ENCODE measurements around the gene PROSER2.

The PROSER2 gene

DNA sequence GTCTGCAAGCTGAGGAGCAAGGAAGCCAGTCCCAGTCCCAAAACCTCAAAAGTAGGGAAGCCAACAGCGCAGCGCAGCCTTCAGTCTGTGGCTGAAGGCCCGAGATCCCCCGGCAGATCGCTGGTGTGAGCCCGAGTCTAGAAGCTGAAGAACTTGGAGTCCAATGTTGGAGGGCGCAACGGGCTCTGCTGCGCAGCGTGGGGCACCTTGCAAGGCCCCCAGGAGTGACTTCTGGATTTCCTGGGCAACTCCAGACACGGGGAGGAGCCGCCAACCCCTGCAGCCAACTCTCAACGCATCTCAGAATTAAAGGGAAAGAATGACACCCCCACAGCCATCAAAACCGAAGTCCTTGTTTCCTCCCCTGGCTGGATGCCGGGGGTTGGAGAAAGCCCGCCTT is 18.8 kb upstream of the PROSER2 start:
- DNase-seq (ENCODE audit: low read depth, low spot score), result no peak

DNA sequence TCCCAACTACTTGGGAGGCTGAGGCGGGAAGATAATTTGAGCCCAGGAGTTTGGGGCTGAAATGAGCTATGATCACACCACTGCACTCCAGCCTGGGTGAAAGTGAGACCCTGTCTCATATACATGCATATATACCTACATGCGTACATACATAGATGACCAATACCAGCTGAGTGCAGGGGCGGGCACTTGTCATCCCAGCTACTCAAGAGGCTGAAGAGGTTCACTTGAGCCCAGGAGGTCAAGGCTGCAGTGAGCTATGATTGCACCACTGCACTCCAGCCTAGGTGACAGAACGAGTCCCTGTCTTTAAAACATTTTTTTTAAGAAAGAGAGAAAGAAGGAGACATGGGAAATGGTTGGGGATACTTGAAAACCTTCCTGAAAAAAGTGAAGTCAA is 17.4 kb upstream of the PROSER2 start:
- DNase-seq (ENCODE audit: low read depth, low spot score), result no peak

DNA sequence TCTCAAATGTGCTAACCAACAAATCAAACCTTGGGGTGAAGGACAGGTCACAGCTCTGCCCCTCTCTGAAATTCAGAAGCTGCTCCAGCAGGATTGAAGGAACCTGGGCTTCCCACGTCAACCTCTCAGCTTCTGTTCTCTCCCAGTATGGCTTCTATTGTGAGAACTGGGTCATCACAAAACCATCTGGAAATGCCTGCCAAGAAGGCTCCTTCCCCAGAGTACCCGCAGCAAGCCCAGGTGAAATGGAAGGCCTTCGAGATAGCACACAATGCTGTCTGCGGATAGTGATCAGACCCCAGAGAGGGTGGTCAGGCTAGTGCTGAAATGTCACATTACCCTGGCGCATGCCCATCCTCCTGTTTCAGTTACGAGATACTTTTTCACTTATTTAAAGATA is 16.4 kb upstream of the PROSER2 start:
- no peak for DNase-seq (ENCODE audit: low read depth, low spot score)

DNA sequence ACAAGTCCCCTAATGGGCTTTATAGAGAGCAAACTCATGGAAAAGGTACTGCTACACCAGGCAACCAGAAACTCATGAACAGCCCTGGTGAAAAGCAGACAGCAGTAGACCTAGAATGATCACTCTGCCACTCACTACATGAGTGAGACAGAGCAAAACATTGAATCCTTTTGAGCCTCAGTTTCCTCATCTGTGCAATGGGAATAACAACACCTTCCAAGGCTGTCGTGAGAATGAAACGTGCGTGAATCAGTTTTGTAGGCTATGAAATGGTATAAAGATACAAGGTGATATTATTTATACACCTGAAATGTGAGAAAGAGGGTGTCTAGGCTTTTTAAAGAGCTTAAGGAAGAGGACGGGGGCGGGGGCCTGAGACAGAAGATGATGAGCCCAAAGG is 14.3 kb upstream of the PROSER2 start:
- no peak for DNase-seq (ENCODE audit: low read depth, low spot score)

DNA sequence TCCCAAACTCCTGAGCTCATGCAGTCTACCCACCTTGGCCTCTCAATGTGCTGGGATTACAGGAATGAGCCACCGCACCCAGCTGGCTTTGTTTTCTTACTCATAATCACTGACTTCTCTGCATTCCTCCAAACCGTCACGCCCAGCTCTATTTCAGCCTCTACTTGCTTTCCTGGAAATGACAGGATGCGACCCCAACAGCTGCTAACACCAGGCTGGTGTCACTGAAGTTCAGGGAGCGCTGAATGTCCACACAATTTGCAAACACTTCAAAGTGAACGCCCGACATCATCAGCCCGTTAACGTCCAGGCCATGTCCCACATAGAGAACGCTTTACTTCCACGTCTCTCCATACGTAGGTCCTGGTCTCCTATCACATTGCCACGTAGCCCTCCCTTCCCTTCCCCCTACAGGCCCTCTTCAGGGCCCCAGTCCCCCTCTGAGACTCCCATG is 12.8 kb upstream of the PROSER2 start:
- peak; percentile 53 for DNase-seq (ENCODE audit: low read depth, low spot score)

DNA sequence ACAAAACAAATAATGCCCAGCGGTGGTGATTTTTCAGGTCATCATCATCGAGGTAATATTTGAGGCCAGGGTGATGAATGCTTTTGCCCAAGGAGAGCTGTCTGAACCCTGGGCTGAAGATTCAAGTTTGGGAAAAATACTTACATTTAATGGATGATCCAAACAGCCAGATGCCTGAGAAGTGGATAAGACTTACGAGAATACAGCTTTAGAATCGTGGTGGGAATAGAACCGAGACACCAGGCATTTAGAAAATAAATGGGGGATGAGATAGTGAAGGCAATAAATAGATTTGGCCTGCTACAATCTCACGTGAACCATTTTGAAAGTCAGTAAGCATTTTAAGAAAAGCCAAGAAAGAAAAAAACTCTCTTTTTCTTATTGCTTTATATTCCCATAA is 12.2 kb upstream of the PROSER2 start:
- DNase-seq (ENCODE audit: low read depth, low spot score), result no peak

DNA sequence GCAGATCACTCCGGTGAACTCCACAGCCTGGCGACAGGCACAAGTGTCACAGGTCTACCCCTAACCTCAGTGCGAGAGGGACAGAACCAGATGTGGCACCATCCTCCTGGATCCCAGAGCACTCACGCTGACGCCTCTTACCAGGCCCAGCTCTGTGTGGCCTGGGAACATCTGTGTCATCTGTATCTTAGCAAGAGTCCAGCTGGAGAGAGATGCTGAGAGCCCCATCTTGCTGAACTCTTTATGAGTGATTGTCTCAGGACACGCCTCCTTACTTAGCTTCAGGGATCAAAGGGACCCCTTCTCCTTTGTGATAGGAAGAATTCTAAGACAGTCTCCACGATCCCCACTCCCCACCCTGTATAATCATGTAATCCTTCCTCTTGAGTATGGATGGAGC is 10.0 kb upstream of the PROSER2 start:
- DNase-seq (ENCODE audit: low read depth, low spot score), result no peak

DNA sequence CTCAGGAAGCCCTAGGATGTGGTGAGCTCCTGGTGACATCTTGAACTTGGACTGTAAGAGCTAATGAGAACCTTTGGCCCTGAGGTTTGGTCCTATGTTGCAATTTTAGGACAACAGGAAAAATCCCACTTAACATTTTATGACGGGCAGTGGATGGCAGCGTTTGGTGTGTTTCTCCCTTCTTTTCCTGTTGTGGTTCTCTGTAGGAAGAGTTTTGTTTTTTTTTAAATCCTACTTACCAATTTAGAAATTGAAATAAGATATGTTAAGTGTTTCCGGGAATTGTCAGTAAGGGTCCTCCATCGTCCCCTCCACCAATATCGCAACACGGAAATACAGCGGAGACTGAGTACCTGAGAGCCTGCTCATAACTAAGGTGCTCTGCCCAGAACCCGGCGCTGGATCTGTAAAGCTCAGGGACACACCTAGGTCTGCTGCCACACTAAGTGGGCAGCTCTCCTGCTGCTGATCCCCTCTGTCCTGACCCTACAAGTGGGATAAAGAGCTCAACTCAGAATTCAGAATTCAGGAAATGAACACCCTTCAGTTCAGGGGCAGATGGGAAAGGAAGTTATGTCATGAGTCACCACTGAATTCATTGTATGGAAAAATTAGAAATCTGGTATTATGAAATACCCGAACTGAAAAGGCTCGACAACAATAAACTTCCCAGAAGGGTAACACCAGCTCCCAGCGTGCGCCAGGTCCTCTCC is 9.1 kb upstream of the PROSER2 start:
- no peak for DNase-seq (ENCODE audit: low read depth, low spot score)

DNA sequence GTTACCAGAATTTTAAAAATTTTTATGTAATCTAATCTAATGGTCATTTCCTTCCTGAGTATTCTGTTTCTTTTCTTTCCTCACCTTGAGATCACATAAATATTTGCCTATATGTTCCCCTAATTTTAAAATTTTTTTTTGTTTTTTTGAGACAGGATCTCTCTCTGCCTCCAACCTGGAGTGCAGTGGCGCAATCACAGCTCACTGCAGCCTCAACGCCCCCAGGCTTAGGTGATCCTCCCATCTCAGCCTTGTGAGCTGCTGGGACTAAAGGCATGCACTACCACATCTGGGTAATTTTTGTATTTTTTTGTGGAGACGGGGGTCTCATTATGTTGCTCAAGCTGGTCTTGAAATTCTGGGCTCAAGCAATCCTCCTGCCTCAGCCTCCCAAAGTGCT is 4.1 kb upstream of the PROSER2 start:
- no peak for DNase-seq (ENCODE audit: low read depth, low spot score)

DNA sequence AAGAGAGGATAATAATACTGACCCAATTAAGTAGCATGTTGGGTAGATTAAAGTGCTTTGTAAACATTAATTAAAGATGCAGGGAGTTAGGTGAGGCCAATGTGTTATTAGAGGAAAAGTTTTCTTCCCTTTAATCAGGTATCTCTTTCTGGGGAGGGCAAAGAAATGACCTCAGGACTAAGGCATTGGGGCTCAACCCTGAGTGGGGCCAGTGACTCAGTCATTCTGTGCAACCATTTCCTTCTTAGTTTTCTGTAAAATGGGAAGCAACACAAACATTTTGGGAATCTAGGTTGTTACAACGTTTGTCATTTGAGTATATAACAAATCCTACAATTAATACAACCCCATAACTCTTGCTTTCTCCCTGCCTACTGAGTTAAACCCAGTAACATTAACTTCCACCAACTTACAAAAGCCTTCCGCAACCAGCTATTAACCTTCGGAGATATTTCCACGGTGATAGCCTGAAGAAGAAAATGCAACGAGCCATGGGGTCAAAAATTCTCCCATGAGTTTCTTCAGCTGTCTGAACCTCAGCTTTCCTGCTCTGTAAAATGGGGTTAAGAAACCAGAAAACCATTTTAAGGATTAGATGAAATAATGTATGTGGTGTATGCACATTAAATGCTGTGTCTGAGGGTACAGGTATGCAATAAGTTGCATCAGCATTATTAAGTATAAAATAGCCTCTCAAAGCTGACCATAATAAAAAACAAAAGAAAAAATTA is 965 bp upstream of the PROSER2 start:
- DNase-seq (ENCODE audit: low read depth, low spot score), result no peak

DNA sequence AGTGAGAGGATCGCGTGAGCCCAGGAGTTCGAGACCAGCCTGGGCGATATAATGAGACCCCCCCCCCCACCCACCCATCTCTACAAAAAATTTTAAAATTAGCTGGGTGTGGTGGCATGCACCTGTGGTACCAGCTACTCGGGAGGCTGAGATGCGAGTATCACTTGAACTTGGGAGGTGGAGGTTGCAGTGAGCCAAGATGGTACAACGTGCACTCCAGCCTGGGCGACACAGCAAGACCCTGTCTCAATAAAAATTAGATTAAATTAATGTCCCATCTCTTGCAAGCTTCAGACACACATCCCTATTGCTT is 391 bp upstream of the PROSER2 start:
- DNase-seq (ENCODE audit: low read depth, low spot score), result no peak

DNA sequence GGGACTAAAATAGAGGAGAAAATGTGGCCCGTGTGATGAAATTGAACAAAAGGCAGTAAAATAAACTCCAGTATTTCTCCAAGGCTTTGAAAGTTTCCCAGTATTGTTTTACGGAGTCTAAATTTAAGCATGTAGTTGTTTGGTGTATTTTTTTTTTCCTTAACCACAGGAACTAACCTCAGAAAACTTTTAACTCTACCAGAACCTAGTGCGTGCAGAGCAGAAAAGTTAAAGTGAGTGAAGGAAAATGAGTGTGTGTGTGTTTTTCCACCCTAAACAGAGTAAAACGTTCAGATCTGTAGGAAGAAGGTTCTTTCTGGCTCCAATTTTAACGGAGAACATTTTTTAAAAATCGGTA is 812 bp downstream of the PROSER2 start:
- DNase-seq (ENCODE audit: low read depth, low spot score), result no peak

DNA sequence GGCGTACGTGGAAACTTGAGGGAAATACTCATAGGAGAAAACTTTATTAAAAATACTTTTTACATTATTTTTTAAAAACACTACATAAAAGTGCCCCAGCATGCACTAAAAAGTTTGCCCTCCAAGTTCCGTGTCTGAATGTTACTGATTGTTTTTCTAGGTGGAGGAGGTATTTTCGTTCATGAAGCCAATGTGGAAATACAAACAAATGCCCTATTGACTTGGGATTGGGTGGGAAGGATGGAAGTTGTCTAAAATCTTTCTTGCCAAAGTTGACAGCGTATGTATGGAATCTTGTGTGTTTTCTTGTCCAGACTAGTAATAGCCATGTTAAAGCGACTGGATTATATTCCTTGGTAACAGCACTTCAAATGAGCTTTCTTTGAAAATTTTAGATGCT is 1.2 kb downstream of the PROSER2 start:
- no peak for DNase-seq (ENCODE audit: low read depth, low spot score)

DNA sequence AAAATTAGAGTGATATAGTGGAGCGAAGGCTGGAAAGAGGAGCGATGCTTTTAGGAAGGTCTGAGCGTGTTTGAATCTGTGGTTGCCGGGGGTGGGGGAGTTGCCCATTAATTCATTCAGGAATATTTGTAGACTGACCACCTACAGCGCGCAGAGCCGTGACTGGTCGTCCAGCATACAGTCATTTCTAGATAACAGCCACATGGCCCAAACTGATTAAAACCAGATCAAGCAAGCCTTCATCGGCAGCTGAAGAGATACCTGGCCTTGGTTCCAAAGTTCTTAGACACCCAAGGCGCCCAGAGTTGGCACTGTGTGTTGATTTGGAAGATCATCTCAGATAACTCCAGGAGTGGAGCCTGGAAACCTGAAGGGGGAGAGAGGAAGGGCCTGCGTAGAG is 1.7 kb downstream of the PROSER2 start:
- no peak for DNase-seq (ENCODE audit: low read depth, low spot score)

DNA sequence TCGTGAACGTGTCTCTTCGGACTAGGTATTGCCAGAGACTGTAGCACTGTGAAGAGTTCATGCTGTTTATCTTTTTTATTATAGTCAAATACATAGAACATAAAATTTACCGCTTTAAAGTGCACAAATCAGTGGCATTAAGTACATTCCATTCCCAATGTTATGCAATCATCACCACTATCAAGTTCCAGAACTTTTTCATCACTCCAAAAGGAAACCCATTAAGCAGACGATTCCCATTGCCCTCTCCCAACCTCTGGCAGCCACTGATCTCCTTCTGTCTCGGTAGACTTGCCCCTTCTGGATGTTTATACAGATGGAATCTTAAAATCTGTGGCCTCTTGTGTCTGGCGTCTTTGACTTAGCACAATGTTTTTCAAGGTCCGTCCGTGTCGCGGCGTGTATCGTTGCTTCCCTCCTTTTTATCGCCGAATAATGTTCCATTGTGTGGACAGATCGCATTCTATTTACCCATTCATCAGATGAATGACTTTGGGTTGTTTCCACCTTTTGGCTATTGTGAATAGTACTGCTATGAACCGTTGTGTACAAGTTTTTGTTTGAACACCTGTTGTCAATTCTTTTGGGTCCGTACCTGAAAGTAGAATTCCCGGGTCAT is 2.7 kb downstream of the PROSER2 start:
- no peak for DNase-seq (ENCODE audit: low read depth, low spot score)

DNA sequence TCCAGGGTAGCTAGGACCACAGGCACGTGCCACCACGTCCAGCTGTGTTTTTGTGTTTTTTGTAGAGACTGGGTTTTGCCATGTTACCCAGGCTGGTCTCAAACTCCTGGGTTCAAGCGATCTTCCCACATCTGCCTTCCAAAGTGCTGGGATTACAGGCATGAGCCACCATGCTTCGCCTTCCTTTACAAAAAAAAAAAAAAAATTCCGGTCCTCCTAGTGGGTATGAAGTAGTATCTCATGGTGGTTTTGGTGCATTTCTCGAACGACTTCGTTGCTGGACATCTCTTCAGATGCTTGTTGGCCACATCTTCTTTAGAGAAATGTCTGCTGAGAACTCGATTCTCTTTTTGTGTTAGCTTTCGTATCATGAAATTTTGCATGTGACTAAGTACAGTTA is 3.9 kb downstream of the PROSER2 start:
- no peak for DNase-seq (ENCODE audit: low read depth, low spot score)

DNA sequence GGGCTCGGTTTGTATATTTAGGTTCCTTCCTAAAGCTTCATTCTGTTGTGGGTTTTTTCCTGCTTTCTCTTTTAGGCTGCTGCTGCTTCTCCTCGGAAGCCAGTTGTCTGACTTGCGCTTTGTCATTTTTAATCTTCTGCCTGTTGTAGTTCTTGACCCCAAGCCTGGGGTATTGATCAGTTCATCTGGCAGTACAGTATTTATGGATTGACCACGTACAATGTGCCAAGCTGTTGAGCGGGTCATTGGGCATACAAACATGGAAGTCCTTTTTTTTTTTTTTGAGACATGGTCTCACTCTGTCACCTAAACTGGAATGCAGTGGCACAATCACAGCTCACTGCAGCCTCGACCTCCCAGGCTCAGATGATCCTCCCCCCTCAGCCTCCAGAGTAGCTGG is 4.3 kb downstream of the PROSER2 start:
- DNase-seq (ENCODE audit: low read depth, low spot score), result no peak

DNA sequence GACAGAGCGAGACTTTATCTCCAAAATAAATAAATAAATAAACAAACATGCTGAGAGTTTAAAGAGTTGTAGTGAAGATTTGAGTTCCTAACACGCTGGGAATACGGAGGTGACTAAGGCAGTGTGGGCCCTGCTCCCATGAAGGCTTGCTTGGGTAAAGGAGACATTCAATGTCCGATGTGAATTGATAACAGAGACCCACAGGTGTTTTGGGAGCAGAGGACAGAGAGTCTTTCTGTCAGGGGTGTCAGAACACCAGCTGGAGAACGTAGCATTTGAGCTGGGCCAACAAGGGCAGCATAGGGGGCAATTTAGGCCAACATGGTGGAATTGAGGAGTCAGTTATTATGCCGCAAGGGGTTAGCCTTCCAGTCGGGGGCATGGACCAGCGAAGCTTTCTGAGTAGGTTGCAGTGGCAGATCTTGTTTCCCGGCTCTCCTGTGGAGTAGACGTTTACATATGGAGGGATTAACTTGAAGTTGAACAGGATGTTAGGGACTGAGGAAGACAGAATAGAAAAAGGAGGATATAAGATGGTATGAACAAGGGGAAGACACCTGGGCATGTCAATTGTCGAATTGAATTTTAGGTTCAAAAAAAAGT is 5.6 kb downstream of the PROSER2 start:
- no peak for DNase-seq (ENCODE audit: low read depth, low spot score)

DNA sequence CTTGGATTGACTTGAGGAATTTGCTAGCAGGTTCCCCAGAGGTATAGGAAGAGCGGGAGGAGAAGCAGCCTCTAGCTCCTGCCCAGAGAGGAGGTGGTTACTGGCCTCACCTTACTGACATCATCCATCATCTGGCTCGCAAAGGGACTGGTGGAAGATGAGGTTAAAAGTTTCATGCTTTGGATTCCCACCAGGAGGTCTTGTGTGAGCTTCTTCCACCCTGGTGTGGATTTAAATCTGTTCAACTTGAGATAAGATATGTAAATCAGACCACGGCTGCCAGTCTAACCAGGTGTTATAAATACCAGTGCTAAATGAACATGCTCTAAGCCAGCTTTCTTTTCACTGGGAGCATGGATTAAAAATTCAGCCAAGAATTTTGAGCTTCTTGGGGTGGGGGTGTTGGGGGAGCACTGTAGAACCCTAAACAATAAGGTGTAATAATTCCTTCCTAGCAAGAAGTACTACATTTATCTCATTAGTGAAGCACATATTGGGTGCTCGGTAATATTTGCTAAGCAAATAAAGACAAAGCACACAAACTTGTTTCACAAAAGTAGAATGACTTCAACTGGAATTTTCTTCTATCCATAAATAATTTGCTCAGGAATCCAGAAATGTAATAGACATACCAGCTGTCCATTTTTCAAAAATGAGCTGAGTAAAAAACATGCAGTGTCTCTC is 7.8 kb downstream of the PROSER2 start:
- DNase-seq (ENCODE audit: low read depth, low spot score), result peak; percentile 44

DNA sequence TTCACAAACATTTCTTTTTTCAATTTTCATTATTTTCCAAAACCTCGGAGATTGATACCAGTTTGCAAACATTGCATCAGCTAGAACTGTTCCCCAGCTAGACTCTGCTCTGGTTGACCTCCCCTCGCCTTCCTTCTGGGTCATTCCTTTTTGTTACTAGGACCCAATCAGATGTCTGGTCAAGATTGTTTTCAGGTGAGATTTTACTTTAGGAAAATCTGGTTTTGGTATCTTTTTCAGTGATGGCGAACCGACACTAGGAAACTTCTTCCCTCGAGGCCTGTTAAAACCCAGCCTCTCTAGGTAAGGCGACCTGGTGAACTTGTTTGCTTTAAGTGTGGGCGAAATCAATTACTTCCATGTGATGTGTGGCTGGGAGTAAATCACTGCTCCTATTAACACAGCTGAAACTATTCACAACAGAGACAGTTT is 8.4 kb downstream of the PROSER2 start:
- no peak for DNase-seq (ENCODE audit: low read depth, low spot score)

DNA sequence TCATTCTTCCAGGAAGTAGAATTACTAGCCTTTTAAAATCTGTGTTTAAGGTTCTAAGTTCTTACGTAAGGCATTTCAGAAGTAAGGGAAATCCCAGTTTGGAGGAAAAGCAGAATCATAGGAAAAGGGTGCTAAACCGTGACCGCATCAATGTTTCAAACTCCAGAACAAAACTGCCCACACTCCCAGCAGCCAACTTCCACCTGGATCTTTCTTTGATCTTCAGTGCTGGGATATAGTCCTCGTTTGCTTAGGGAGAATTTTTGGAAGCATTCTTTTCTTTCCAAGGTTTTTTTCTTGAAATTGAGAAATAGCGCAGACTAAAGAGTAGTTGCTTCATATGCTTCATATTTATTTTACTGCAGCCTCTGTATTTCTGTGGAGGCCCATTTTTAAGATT is 8.9 kb downstream of the PROSER2 start:
- DNase-seq (ENCODE audit: low read depth, low spot score), result no peak

DNA sequence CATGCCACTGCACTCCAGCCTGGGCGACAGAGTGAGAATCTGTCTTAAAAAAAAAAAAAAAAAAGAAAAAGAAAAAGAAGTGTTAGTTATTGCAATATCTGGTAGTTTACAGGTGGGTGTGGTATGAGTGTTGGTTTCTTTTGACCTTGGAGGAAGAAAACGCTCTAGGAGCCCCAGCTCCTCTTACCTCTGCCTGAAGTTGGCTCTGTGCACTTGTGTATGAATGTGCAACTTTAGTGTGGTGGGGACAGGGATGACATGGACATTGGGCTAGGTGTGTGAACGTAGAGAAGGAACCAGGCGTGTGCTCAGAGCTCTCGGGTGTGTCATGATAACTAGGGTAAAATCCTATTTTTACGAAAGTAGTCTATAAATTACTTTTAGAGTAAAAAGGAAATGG is 11.9 kb downstream of the PROSER2 start:
- no peak for DNase-seq (ENCODE audit: low read depth, low spot score)
